HEK293 (cell line): Measurements from ENCODE around the gene RSBN1L.

Source experiments
- KLF1 ChIP-seq: fragments of 450-650 bp; formaldehyde crosslinking; IDR thresholded peaks from 2 replicates; pipeline ENCODE4 v1.5.1; 2016; ENCODE audit warnings: missing biosample characterization, missing genetic modification characterization
- OSR2 ChIP-seq: fragments of 450-650 bp; formaldehyde crosslinking; IDR thresholded peaks from 2 replicates; pipeline ENCODE4 v1.5.1; 2016; ENCODE audit warnings: missing biosample characterization, missing genetic modification characterization
- ZBTB8A ChIP-seq: fragments of 450-650 bp; formaldehyde crosslinking; IDR thresholded peaks from 2 replicates; pipeline ENCODE4 v1.5.1; 2016; ENCODE audit warnings: missing biosample characterization, missing genetic modification characterization
- ZNF24 ChIP-seq: fragments of 450-650 bp; formaldehyde crosslinking; IDR thresholded peaks from 2 replicates; pipeline ENCODE4 v1.5.1; 2016; ENCODE audit warnings: missing biosample characterization, missing genetic modification characterization
- ZNF274 ChIP-seq, 2 experiments: fragments of 200-500 bp in 1 of 2; fragments of 450-650 bp in 1 of 2; sonication (Bioruptor generic) in 1 of 2; formaldehyde crosslinking in 1 of 2; IDR thresholded peaks; 2 replicates each; pipeline versions ENCODE4 v1.5.1 to v1.6.1; 2014 to 2016; ENCODE audit warnings: borderline replicate concordance in 1 of 2, inconsistent platforms in 1 of 2, low read length in 1 of 2, missing biosample characterization in 1 of 2, missing genetic modification characterization in 1 of 2
- ZNF302 ChIP-seq: fragments of 450-650 bp; formaldehyde crosslinking; IDR thresholded peaks from 2 replicates; pipeline ENCODE4 v1.5.1; 2016; ENCODE audit warnings: missing biosample characterization, missing genetic modification characterization, low read depth
- ZNF514 ChIP-seq: fragments of 450-650 bp; formaldehyde crosslinking; IDR thresholded peaks from 2 replicates; pipeline ENCODE4 v1.5.1; 2016; ENCODE audit warnings: missing biosample characterization, missing genetic modification characterization
- ZNF549 ChIP-seq: fragments of 450-650 bp; IDR thresholded peaks from 2 replicates; pipeline ENCODE4 v1.5.1; 2018; ENCODE audit warnings: missing biosample characterization, missing genetic modification characterization, mild to moderate bottlenecking, inconsistent platforms, moderate library complexity
- TF ChIP-seq, protein P1 (sequence below): fragments of 450-650 bp; formaldehyde crosslinking; IDR thresholded peaks from 2 replicates; pipeline ENCODE4 v1.5.1; 2016; ENCODE audit warnings: missing biosample characterization, missing genetic modification characterization
- TF ChIP-seq, protein P2 (sequence below): fragments of 450-650 bp; formaldehyde crosslinking; IDR thresholded peaks from 2 replicates; pipeline ENCODE4 v1.5.1; 2016; ENCODE audit warnings: missing biosample characterization, missing genetic modification characterization
- TF ChIP-seq, protein P3 (sequence below): fragments of 450-650 bp; formaldehyde crosslinking; IDR thresholded peaks from 2 replicates; pipeline ENCODE4 v1.5.1; 2017; ENCODE audit warnings: missing biosample characterization, missing genetic modification characterization

DNA sequence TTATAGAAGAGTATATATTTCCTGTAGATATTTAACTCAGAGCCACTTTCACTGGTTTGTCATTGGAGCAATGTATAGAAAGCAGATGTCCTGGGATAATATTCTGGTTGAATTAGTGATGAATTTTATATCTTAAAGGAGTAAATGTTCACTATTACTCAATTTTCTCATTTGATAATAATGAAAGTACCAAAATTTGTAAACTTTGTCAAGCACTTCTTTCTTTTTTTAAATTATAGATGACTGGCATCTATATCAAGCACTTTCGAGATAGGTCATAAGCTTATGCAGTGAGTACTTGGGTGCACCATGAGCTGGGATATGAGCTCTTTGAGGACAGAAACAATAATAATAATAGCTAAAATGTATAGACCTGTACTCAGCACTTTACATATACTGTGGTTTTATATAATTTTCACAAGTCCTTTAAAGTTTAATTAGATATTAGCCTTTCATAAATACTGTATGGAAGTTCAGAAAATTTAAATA lies 11.3 kb downstream of the RSBN1L start:
- TF ChIP-seq ZBTB8A = no peak
- TF ChIP-seq, protein P1, sequence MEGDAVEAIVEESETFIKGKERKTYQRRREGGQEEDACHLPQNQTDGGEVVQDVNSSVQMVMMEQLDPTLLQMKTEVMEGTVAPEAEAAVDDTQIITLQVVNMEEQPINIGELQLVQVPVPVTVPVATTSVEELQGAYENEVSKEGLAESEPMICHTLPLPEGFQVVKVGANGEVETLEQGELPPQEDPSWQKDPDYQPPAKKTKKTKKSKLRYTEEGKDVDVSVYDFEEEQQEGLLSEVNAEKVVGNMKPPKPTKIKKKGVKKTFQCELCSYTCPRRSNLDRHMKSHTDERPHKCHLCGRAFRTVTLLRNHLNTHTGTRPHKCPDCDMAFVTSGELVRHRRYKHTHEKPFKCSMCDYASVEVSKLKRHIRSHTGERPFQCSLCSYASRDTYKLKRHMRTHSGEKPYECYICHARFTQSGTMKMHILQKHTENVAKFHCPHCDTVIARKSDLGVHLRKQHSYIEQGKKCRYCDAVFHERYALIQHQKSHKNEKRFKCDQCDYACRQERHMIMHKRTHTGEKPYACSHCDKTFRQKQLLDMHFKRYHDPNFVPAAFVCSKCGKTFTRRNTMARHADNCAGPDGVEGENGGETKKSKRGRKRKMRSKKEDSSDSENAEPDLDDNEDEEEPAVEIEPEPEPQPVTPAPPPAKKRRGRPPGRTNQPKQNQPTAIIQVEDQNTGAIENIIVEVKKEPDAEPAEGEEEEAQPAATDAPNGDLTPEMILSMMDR (tag by site-specific recombination) = no peak
- TF ChIP-seq, protein P2, sequence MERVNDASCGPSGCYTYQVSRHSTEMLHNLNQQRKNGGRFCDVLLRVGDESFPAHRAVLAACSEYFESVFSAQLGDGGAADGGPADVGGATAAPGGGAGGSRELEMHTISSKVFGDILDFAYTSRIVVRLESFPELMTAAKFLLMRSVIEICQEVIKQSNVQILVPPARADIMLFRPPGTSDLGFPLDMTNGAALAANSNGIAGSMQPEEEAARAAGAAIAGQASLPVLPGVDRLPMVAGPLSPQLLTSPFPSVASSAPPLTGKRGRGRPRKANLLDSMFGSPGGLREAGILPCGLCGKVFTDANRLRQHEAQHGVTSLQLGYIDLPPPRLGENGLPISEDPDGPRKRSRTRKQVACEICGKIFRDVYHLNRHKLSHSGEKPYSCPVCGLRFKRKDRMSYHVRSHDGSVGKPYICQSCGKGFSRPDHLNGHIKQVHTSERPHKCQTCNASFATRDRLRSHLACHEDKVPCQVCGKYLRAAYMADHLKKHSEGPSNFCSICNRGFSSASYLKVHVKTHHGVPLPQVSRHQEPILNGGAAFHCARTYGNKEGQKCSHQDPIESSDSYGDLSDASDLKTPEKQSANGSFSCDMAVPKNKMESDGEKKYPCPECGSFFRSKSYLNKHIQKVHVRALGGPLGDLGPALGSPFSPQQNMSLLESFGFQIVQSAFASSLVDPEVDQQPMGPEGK = no peak
- TF ChIP-seq ZNF302 (tag by site-specific recombination) = no peak
- no peak for TF ChIP-seq ZNF514 (tag by site-specific recombination)
- no peak for TF ChIP-seq ZNF549 (tag by site-specific recombination)
- TF ChIP-seq OSR2 (tag by site-specific recombination) = no peak
- no peak for TF ChIP-seq KLF1
- no peak for TF ChIP-seq ZNF274 (IDR thresholded peaks at IDR 0.05; ENCODE audit: low read length)
- no peak for TF ChIP-seq ZNF274 (tag by site-specific recombination; IDR thresholded peaks at IDR 0.05; ENCODE audit: borderline replicate concordance)
- TF ChIP-seq ZNF24 (tag by site-specific recombination) = no peak
- TF ChIP-seq, protein P3, sequence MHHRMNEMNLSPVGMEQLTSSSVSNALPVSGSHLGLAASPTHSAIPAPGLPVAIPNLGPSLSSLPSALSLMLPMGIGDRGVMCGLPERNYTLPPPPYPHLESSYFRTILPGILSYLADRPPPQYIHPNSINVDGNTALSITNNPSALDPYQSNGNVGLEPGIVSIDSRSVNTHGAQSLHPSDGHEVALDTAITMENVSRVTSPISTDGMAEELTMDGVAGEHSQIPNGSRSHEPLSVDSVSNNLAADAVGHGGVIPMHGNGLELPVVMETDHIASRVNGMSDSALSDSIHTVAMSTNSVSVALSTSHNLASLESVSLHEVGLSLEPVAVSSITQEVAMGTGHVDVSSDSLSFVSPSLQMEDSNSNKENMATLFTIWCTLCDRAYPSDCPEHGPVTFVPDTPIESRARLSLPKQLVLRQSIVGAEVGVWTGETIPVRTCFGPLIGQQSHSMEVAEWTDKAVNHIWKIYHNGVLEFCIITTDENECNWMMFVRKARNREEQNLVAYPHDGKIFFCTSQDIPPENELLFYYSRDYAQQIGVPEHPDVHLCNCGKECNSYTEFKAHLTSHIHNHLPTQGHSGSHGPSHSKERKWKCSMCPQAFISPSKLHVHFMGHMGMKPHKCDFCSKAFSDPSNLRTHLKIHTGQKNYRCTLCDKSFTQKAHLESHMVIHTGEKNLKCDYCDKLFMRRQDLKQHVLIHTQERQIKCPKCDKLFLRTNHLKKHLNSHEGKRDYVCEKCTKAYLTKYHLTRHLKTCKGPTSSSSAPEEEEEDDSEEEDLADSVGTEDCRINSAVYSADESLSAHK (tag by site-specific recombination) = no peak
